ENCODE measurements around the gene TJP1.
"Not testable (repeated sequence)": the region's sequence is repeated elsewhere in the genome, so short reads cannot be mapped to it uniquely, and the experiment has no call there.

TJP1 gene

GRCh38 chr15:29680465-29681165 is 141.7 kb downstream of the TJP1 start:
- DNase-seq = no peak

GRCh38 chr15:29678504-29679034 is 143.7 kb downstream of the TJP1 start:
- DNase-seq = no peak

GRCh38 chr15:29677871-29678461 is 144.3 kb downstream of the TJP1 start:
- no peak for DNase-seq

- no peak for DNase-seq
Observed at GRCh38 chr15:29677455-29677854, 144.8 kb downstream of the TJP1 start.

- no peak for DNase-seq
Observed at GRCh38 chr15:29676961-29677402, 145.3 kb downstream of the TJP1 start.

- DNase-seq = not testable (repeated sequence)
Observed at GRCh38 chr15:29676374-29676960, 145.8 kb downstream of the TJP1 start.

- DNase-seq = no peak
Observed at GRCh38 chr15:29675791-29676301, 146.4 kb downstream of the TJP1 start.

GRCh38 chr15:29674661-29675533 is 147.4 kb downstream of the TJP1 start:
- DNase-seq = no peak

- no peak for DNase-seq
Observed at GRCh38 chr15:29672923-29673809, 149.1 kb downstream of the TJP1 start.

- no peak for DNase-seq
Observed at GRCh38 chr15:29672446-29672845, 149.8 kb downstream of the TJP1 start.

- not testable (repeated sequence) for DNase-seq
Observed at GRCh38 chr15:29672046-29672445, 150.2 kb downstream of the TJP1 start.

GRCh38 chr15:29670998-29671981 is 151.0 kb downstream of the TJP1 start:
- DNase-seq = no peak

GRCh38 chr15:29670266-29670665 is 152.0 kb downstream of the TJP1 start:
- DNase-seq = no peak

GRCh38 chr15:29669823-29670222 is 152.4 kb downstream of the TJP1 start:
- no peak for DNase-seq

- DNase-seq = peak; percentile 75
Observed at GRCh38 chr15:29668120-29668602, 154.1 kb downstream of the TJP1 start.

- no peak for DNase-seq
Observed at GRCh38 chr15:29666241-29666640, 156.0 kb downstream of the TJP1 start.

- DNase-seq = no peak
Observed at GRCh38 chr15:29665444-29666003, 156.7 kb downstream of the TJP1 start.

GRCh38 chr15:29664406-29664805 is 157.9 kb downstream of the TJP1 start:
- DNase-seq = no peak

GRCh38 chr15:29657476-29657817 is 164.8 kb downstream of the TJP1 start:
- not testable (repeated sequence) for DNase-seq

Measured in hematopoietic multipotent progenitor cell treated with erythropoietin and hydrocortisone succinate and interleukin-3 and kit ligand, for 8 days (in vitro differentiated cells).